ACC112 (cell line): ENCODE results near the gene PLAAT5.

ENCODE experiments used
- H2AFZ ChIP-seq: fragments of 200-600 bp; sonication (generic); one replicate; pipeline ENCODE4 v1.6.0; 2017; ENCODE audit warnings: antibody characterized with exemption, low read length; ENCODE audit not compliant: unreplicated experiment
- H3K27ac ChIP-seq: fragments of 200-600 bp; sonication (generic); 2 replicates; pipeline ENCODE4 v1.5.1; 2014; ENCODE audit warnings: low read depth, mild to moderate bottlenecking, antibody characterized with exemption, low read length, moderate library complexity
- H3K27me3 ChIP-seq: fragments of 200-600 bp; sonication (generic); 2 replicates; pipeline ENCODE4 v1.6.1; 2014; ENCODE audit warnings: mild to moderate bottlenecking, antibody characterized with exemption, low read length, moderate library complexity, mixed read lengths; ENCODE audit not compliant: insufficient read depth
- H3K36me3 ChIP-seq: fragments of 200-600 bp; sonication (generic); 2 replicates; pipeline ENCODE4 v1.6.1; 2016; ENCODE audit warnings: mild to moderate bottlenecking, antibody characterized with exemption, low read length, moderate library complexity, mixed read lengths; ENCODE audit not compliant: insufficient read depth
- H3K4me1 ChIP-seq: fragments of 200-600 bp; sonication (generic); one replicate; pipeline ENCODE4 v1.6.1; 2016; ENCODE audit warnings: low read length, mixed read lengths; ENCODE audit not compliant: insufficient read depth, unreplicated experiment, control insufficient read depth
- H3K4me3 ChIP-seq: fragments of 200-600 bp; sonication (generic); 2 replicates; pipeline ENCODE4 v1.5.1; 2014; ENCODE audit warnings: mild to moderate bottlenecking, low read depth, low read length
- H3K79me2 ChIP-seq: fragments of 200-600 bp; sonication (generic); one replicate; pipeline ENCODE4 v1.6.0; 2016; ENCODE audit warnings: low read length; ENCODE audit not compliant: control insufficient read depth, unreplicated experiment, insufficient read depth

PLAAT5 gene

DNA sequence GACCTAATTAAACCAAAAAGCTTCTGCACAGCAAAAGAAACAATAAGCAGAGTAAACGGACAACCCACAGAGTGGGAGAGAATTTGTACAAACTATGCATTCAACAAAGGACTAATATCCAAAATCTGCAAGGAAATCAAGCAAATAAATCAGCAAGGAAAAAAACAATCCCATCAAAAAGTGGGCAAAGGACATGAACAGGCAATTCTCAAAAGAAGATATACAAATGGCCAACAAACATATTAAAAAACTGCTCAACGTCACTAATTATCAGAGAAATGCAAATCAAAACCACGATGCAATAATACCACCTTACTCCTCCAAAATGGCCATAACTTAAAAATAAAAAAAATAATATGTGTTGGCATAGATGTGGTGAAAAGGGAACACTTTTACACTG lies 5.2 kb downstream of the PLAAT5 start:
- peaks cover 61% of the 10 kb centered on the region for H3K27me3 ChIP-seq
- no peak overlapping the region for H2AFZ ChIP-seq
- no peaks in the 10 kb centered on the region for H3K4me1 ChIP-seq
- H3K27ac ChIP-seq = no peak overlapping the region
- H3K4me3 ChIP-seq = no peak overlapping the region
- no peaks in the 10 kb centered on the region for H3K36me3 ChIP-seq
- no peaks in the 10 kb centered on the region for H3K79me2 ChIP-seq

- no peak overlapping the region for H3K27ac ChIP-seq
- H2AFZ ChIP-seq = no peak overlapping the region
- peaks cover 3% of the 10 kb centered on the region for H3K4me1 ChIP-seq
- no peaks in the 10 kb centered on the region for H3K79me2 ChIP-seq
- peaks cover 22% of the 10 kb centered on the region for H3K27me3 ChIP-seq
- H3K4me3 ChIP-seq = no peak overlapping the region
- H3K36me3 ChIP-seq = 0 out of 2 replicates have a peak, but pooled peaks cover 3% of the 10 kb centered on the region
Observed at GRCh38 chr11:63480039-63480438, 10.9 kb downstream of the PLAAT5 start.

DNA sequence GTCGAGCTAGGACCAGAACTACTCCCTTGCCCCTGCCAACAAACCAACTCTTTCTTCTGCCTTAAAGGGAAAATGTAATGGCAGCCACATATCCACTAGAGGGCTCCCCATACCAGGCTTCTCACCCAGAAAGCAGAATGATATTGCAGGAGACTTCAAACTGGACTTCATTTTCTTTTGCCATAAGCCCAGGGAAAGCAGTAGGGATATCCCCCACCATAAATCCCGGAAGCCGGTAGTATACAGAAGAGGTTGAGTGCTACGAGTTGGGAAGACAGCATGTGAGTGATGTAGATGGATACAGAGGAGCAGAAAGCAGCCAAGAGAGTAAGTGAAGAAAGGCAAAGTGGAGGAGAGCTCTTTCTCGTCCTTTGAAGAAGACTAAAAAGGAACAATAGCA lies 12.1 kb downstream of the PLAAT5 start:
- Histone ChIP-seq H3K4me3 (no peak overlapping the region), H3K36me3 (0 out of 2 replicates have a peak, but pooled peaks cover 3% of the 10 kb centered on the region), H3K4me1 (peaks cover 3% of the 10 kb centered on the region), H2AFZ (peak overlapping the region; percentile 79), H3K27me3 (peaks cover 14% of the 10 kb centered on the region; the same call in 1 of the 2 replicates), H3K27ac (no peak overlapping the region), H3K79me2 (no peaks in the 10 kb centered on the region)

- H3K4me1 ChIP-seq = peaks cover 3% of the 10 kb centered on the region
- no peak overlapping the region for H3K4me3 ChIP-seq
- no peaks in the 10 kb centered on the region for H3K79me2 ChIP-seq
- H2AFZ ChIP-seq = no peak overlapping the region
- H3K36me3 ChIP-seq = 0 out of 2 replicates have a peak, but pooled peaks cover 3% of the 10 kb centered on the region
- H3K27ac ChIP-seq = no peak overlapping the region
- peaks cover 5% of the 10 kb centered on the region; the same call in 1 of the 2 replicates for H3K27me3 ChIP-seq
Observed at GRCh38 chr11:63476618-63477017, 14.3 kb downstream of the PLAAT5 start.

- Histone ChIP-seq H3K4me3 (no peak overlapping the region), H3K27ac (no peak overlapping the region), H3K4me1 (no peaks in the 10 kb centered on the region), H3K27me3 (peaks cover 25% of the 10 kb centered on the region), H2AFZ (no peak overlapping the region), H3K79me2 (no peaks in the 10 kb centered on the region), H3K36me3 (0 out of 2 replicates have a peak, but pooled peaks cover 3% of the 10 kb centered on the region)
Observed at GRCh38 chr11:63472372-63472771, 18.6 kb downstream of the PLAAT5 start.

GRCh38 chr11:63470311-63470710 lies 20.7 kb downstream of the PLAAT5 start:
- Histone ChIP-seq H3K27me3 (peaks cover 42% of the 10 kb centered on the region), H2AFZ (no peak overlapping the region), H3K4me1 (no peaks in the 10 kb centered on the region), H3K79me2 (no peaks in the 10 kb centered on the region), H3K4me3 (no peak overlapping the region), H3K36me3 (no peaks in the 10 kb centered on the region), H3K27ac (no peak overlapping the region)

GRCh38 chr11:63462137-63462536 lies 28.8 kb downstream of the PLAAT5 start:
- no peaks in the 10 kb centered on the region for H3K36me3 ChIP-seq
- H3K79me2 ChIP-seq = no peaks in the 10 kb centered on the region
- peaks cover 56% of the 10 kb centered on the region for H3K27me3 ChIP-seq
- H2AFZ ChIP-seq = no peak overlapping the region
- no peak overlapping the region for H3K4me3 ChIP-seq
- H3K27ac ChIP-seq = no peak overlapping the region
- no peaks in the 10 kb centered on the region for H3K4me1 ChIP-seq

DNA sequence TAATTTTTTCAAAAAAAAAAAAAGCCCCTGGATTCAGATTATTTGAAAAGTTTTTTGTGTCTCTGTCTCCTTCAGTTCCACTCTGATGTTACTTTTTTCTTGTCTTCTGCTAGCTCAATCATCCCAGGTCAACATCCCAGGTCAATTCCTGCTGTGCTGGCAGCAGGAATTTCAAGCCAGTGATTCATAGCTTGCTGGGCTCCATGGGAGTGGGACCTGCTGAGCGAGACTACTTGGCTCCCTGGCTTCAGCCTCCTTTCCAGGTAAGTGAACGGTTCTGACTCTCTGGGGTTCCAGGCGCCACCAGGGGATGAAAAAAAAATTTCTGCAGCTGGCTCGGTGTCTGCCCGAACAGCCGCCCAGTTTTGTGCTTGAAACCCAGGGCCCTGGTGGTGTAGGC lies 31.4 kb downstream of the PLAAT5 start:
- H3K27ac ChIP-seq = no peak overlapping the region
- peaks cover 42% of the 10 kb centered on the region for H3K27me3 ChIP-seq
- no peaks in the 10 kb centered on the region for H3K36me3 ChIP-seq
- H3K79me2 ChIP-seq = no peaks in the 10 kb centered on the region
- H3K4me3 ChIP-seq = no peak overlapping the region
- H3K4me1 ChIP-seq = no peaks in the 10 kb centered on the region
- no peak overlapping the region for H2AFZ ChIP-seq

DNA sequence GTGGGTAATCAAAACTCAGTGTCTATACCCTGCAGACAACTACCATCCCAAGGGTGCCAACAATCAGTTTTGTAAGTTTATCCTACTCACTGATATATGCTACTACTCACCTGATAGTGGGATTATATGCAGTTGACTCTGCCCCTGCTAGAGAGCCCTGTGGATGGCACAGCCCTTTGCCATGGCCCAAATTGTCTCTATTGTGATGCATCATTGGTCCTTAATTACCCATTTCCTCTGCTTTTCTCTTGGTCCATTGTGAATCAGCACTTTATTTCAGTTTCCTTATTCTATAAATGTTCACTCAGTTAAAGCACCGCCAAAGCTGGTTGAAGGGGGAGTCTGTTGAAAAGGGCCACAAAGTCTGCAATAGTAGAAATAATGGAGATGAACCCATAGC lies 42.3 kb downstream of the PLAAT5 start:
- Histone ChIP-seq H3K79me2 (no peaks in the 10 kb centered on the region), H3K4me3 (no peak overlapping the region), H3K4me1 (no peaks in the 10 kb centered on the region), H2AFZ (no peak overlapping the region), H3K27me3 (peaks cover 37% of the 10 kb centered on the region), H3K36me3 (no peaks in the 10 kb centered on the region), H3K27ac (no peak overlapping the region)

- Histone ChIP-seq H3K27me3 (peaks cover 44% of the 10 kb centered on the region), H3K4me3 (no peak overlapping the region), H2AFZ (no peak overlapping the region), H3K4me1 (no peaks in the 10 kb centered on the region), H3K36me3 (no peaks in the 10 kb centered on the region), H3K27ac (no peak overlapping the region), H3K79me2 (no peaks in the 10 kb centered on the region)
Observed at GRCh38 chr11:63445720-63446119, 45.2 kb downstream of the PLAAT5 start.

DNA sequence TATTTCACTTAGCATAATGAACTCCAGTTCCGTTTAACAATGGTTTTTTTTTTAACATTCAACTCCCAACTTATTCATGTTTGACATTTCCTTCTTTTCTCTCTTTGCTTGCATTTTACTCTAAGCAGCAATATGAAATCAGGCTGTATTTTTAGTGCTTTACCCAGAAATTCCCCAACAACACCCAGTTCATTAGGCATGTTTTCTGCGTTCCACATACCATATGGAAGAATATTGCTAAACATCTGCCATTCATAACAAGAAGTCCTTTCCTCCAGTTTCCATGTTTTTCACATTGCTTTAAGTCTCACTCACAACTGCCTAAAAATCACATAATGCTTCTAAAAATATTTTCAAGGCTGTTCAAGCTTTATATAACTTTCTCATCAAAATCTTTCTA lies 45.8 kb downstream of the PLAAT5 start:
- Histone ChIP-seq H3K27ac (no peak overlapping the region), H2AFZ (no peak overlapping the region), H3K27me3 (peaks cover 42% of the 10 kb centered on the region), H3K36me3 (no peaks in the 10 kb centered on the region), H3K79me2 (no peaks in the 10 kb centered on the region), H3K4me3 (no peak overlapping the region), H3K4me1 (no peaks in the 10 kb centered on the region)
